Mucosa of descending colon (tissue), 3 donors: ENCODE data around the gene CLDN6. TPM values are rescaled to one million over a fixed set of nuclear protein-coding genes. Genes with fewer than 3 reads are reported as not detected.

ENCODE experiments used
- ATAC-seq: fragments of 200-7000 bp; cut with Tn5 transposase; one replicate; pipeline ENCODE4 v1.9.1; 2020; ENCODE audit warnings: mild to moderate bottlenecking, moderate library complexity
- DNase-seq, 3 donors: peaks; one replicate each; pipeline ENCODE4 v3.0.0-alpha.2; 2020
- H3K36me3 ChIP-seq: fragments of 200-600 bp; one replicate; pipeline ENCODE4 v1.8.0; 2021; ENCODE audit warnings: low read depth, mild to moderate bottlenecking
- H3K4me1 ChIP-seq: fragments of 200-600 bp; one replicate; pipeline ENCODE4 v1.8.0; 2021; ENCODE audit warnings: low read depth, mild to moderate bottlenecking
- H3K4me3 ChIP-seq: fragments of 200-600 bp; one replicate; pipeline ENCODE4 v1.8.0; 2021; ENCODE audit warnings: mild to moderate bottlenecking
- H3K9me3 ChIP-seq: fragments of 200-600 bp; one replicate; pipeline ENCODE4 v1.8.0; 2021; ENCODE audit warnings: mild to moderate bottlenecking
- intact Hi-C, 2 donors: fragments of 100-400 bp; cut with DNase I in 1 of 2; cut with micrococcal nuclease in 1 of 2; formaldehyde crosslinking; loops; one replicate each; pipeline versions ENCODE4 v1.11.0 to v1.11.1; 2022; cut with DNase I, micrococcal nuclease
- total RNA-seq, 3 donors: library from RNA; stranded (reverse); fragmentation: NEBNext Ultra II Directional in 2 of 3; extraction: Animal tissue kit (Norgen Biotek cat#: 25700) in 2 of 3; gene quantifications; one replicate each; pipeline versions ENCODE4 v1.2.1 to v1.2.4, GENCODE V29; 2021 to 2023
- TF ChIP-seq, protein P1 (sequence below): fragments of 200-600 bp; IDR thresholded peaks from one replicate; pipeline ENCODE4 v1.8.0; 2022; ENCODE audit warnings: antibody characterized with exemption, mild to moderate bottlenecking
- donor health status: DM: no; HTN: no; CAD: no; lungs with moderate emphysema.
- donor health status: DM: no; HTN: no; CAD: no.
- donor health status: DM: no; HTN: yes; CAD: no.

CLDN6 gene
- total RNA-seq, 3 donors from 2014 or later = not detected

DNA sequence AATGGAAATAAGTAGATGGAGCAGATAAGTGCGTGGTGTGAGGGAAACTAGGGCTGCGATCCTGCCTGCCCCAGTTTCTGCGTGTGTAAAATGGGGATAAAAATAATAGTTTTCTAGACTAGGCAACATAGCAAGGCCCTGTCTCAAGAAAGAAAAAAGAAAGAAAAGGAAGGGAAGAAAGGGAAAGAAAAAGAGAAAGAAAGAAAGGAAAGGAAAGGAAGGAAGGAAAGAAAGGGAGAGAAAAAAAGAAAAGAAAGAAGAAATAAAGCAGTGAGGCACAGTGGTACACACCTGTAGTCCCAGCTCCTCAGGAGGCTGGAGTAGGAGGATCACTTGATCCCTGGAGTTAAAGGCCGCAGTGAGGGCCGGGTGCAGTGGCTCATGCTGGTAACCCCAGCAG is 35.6 kb downstream of the CLDN6 start:
- TF ChIP-seq, protein P1, sequence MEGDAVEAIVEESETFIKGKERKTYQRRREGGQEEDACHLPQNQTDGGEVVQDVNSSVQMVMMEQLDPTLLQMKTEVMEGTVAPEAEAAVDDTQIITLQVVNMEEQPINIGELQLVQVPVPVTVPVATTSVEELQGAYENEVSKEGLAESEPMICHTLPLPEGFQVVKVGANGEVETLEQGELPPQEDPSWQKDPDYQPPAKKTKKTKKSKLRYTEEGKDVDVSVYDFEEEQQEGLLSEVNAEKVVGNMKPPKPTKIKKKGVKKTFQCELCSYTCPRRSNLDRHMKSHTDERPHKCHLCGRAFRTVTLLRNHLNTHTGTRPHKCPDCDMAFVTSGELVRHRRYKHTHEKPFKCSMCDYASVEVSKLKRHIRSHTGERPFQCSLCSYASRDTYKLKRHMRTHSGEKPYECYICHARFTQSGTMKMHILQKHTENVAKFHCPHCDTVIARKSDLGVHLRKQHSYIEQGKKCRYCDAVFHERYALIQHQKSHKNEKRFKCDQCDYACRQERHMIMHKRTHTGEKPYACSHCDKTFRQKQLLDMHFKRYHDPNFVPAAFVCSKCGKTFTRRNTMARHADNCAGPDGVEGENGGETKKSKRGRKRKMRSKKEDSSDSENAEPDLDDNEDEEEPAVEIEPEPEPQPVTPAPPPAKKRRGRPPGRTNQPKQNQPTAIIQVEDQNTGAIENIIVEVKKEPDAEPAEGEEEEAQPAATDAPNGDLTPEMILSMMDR = no peak
- Histone ChIP-seq H3K4me1 (peaks cover 26% of the 10 kb centered on the region), H3K4me3 (no peak overlapping the region), H3K9me3 (no peaks in the 10 kb centered on the region), H3K36me3 (no peaks in the 10 kb centered on the region)
- no peak for ATAC-seq
- intact Hi-C loops = no loop called here
- DNase-seq = no peak

DNA sequence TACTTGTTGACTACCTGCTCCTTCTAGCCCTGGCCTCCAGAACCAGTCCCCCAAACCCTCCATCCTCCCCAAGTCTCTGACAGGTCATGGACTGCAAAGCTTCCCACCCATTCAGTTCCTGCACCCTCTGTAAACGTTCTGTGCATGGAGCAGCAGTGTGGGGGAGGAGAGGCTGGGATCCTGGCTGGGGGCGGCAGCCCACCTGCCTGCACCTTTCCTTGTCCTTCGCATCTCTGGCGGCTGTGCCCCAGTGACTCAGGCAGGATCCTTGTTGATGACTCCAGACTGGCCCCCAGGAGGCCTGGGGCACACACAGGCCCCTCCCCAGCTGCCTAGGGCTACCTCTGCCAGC is 36.1 kb downstream of the CLDN6 start:
- Histone ChIP-seq H3K4me1 (peaks cover 26% of the 10 kb centered on the region), H3K4me3 (no peak overlapping the region), H3K9me3 (no peaks in the 10 kb centered on the region), H3K36me3 (no peaks in the 10 kb centered on the region)
- no peak for DNase-seq
- intact Hi-C loops = no loop called here
- TF ChIP-seq, protein P1 = no peak
- ATAC-seq = no peak

DNA sequence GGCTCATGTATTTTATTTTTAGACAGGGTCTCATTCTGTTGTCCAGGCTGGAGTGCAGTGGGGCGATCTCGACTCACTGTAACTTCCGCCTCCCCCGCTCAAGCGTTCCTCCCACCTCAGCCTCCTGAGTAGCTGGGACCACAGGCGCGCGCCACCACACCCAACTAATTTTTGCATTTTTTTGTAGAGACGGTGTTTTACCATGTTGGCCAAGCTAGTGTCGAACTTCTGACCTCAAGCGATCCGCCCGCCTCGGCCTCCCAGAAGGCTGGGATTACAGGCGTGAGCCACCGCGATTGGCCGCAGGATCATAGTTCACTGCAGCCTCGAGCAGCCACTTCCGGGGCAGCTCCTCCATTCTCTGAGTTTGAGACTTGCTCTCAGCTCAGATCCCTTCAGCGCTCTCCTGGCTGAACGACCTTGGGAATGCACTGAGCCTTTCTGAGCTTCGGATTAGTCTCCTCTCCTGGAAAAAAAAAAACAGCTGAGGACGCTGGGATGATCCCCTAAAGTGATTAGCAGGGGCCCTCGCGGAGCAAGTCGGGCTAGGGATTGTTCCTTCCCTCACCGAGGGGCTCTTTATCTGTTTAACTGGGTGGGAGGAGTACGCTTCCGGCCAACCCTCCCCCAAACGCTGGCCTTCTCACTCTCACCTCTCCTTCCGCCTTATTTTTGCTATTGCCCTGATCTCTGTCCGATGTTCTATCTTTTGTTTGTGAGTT is 36.6 kb downstream of the CLDN6 start:
- no peak for ATAC-seq
- intact Hi-C loops = no loop called here
- H3K4me3 ChIP-seq = no peak overlapping the region
- DNase-seq = peak in 1 of 3 donors; percentile 62
- H3K36me3 ChIP-seq = no peaks in the 10 kb centered on the region
- peaks cover 26% of the 10 kb centered on the region for H3K4me1 ChIP-seq
- no peaks in the 10 kb centered on the region for H3K9me3 ChIP-seq
- TF ChIP-seq, protein P1 = no peak

DNA sequence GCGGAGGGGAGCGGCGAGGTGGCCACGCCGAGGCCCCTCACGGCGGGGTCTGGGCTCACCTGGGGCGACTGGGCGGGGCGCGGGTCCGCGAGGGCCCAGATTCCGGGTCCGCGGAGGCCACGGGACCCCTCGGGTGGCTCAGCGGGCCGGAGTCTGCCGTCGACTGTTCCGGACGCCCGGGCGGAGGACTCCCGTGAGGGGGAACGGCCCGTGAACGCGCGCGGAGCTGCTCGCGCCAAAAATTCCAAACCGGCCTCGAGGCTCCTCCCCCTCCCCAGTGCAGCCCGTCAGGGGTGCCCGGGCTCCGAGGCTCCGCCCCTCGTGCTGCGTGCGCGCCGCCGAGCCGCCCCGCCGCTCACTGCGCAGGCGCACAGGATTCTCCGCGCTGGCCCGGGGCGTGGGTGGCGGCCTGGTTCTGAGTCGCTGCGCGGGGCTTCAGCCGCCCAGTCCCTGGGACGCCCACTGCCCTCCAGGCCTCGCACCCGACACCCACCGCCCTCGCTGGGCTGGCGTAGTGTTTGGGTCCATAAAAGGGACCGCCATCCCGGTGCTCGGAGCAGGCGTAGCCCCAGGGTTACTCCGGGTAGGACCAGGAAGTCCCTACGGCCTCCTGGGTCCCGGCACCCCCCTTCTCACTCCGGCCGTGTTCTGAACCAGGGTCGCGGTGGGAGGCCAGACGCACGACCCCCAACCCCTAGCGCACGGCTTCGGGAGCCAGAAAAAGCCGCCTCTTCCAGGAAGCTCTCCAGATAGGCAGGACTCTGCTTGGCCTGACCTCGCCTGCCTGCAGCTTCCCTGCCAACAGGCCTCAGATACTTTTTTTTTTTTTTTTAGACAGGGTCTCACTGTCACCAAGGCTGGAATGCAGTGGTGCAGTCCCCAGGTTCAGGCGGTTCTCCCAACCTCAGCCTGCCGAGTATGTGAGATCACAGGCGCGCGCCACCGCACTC is 37.5 kb downstream of the CLDN6 start, which contains the start of gene PKMYT1:
Gene PKMYT1 (minus strand): TSS at position 220 of the 950 bp plus-strand sequence. CDS start 789 bp downstream, outside the sequence.
- TF ChIP-seq, protein P1 = no peak
- peak; percentile 92 to 97 (median 94) for DNase-seq
- H3K9me3 ChIP-seq = no peaks in the 10 kb centered on the region
- ATAC-seq = peak; percentile 92
- intact Hi-C loops = no loop called here
- H3K36me3 ChIP-seq = no peaks in the 10 kb centered on the region
- peak within 1 kb of the TSS; percentile 24 for H3K4me3 ChIP-seq
- peaks cover 26% of the 10 kb centered on the region for H3K4me1 ChIP-seq

DNA sequence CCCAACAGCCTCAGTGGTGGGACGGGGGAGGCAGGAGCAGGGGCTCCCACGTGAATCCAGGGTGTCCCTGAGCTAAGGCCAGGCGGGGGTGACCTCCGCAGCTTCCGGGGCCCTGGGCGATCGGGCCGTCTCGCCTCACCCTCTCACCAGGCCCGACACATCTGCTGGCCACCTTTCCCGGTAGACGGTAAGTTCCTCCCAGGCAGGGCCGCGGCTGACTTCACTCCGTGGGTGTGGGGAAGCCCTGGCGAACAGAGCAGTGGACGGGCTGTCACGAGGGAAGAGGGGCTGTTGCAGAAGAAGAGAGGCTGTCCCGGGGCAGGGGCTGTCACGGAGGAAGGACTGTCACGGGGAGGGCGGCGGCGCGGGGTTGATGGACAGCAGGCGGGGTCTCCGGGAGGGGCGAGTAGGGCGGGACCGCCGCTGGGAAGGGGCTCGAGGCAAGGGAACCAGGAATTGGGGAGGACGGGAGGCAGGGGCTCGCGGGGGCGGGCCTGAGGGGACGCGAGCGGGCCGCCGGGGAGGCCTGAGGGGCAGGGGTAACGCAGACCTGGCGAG is 38.2 kb downstream of the CLDN6 start:
- TF ChIP-seq, protein P1 = no peak
- Histone ChIP-seq H3K9me3 (no peaks in the 10 kb centered on the region), H3K4me3 (peak overlapping the region; percentile 24), H3K4me1 (peaks cover 26% of the 10 kb centered on the region), H3K36me3 (no peaks in the 10 kb centered on the region)
- intact Hi-C loops = no loop called here
- ATAC-seq = peak; percentile 5
- DNase-seq = peak in 1 of 3 donors; percentile 66
